Testis (tissue), 3 donors: ENCODE results near the gene PMVK. TPM values are rescaled to one million over a fixed set of nuclear protein-coding genes. Genes with fewer than 3 reads are reported as not detected.
A peak's percentile ranks its signal among the peaks of the same experiment; 100 is the strongest.

Experiments
- DNase-seq: peaks from one replicate; pipeline ENCODE4 v3.0.0-alpha.2; 2019
- H3K27ac ChIP-seq, 2 donors: fragments of 200-600 bp; sonication (generic); one replicate each; pipeline ENCODE4 v1.5.1; 2019
- H3K27me3 ChIP-seq: fragments of 200-600 bp; sonication (generic); one replicate; pipeline ENCODE4 v1.5.1; 2019
- H3K36me3 ChIP-seq: fragments of 200-600 bp; sonication (generic); one replicate; pipeline ENCODE4 v1.5.1; 2017; ENCODE audit warnings: low read depth; ENCODE audit errors: missing control alignments
- H3K4me1 ChIP-seq: fragments of 200-600 bp; sonication (generic); one replicate; pipeline ENCODE4 v1.5.1; 2019
- H3K4me3 ChIP-seq, 2 donors: fragments of 200-600 bp; sonication (generic); one replicate each; pipeline ENCODE4 v1.5.1; 2017 to 2019
- H3K9me3 ChIP-seq: fragments of 200-600 bp; sonication (generic); one replicate; pipeline ENCODE4 v1.5.1; 2017
- POLR2A ChIP-seq: fragments of 450-650 bp; IDR thresholded peaks from one replicate; pipeline ENCODE4 v1.6.1; 2017; ENCODE audit warnings: antibody characterized with exemption, mild to moderate bottlenecking, moderate library complexity
- WGBS, 2 donors: methylation state at CpG; one replicate each; pipeline ENCODE4 v1.1.5; 2018; 5-methylcytosine and 5-hydroxymethylcytosine counted together
- intact Hi-C: fragments of 100-400 bp; cut with DNase I; formaldehyde crosslinking; loops from one replicate; pipeline ENCODE4 v1.15.1; 2023; ENCODE audit warnings: low total_unique reads
- polyA plus RNA-seq: library from polyadenylated mRNA; stranded (reverse); fragments of 350-450 nt; fragmentation: Illumina TruSeq; extraction: RNeasy Lipid Tissue Mini Kit (QIAGEN cat#74804); gene quantifications from one replicate; pipeline ENCODE4 v1.2.3, GENCODE V29; 2014; ENCODE audit warnings: low read depth, low replicate concordance; ENCODE audit not compliant: insufficient read depth
- total RNA-seq, 2 donors: library from RNA; depleted of rRNA; stranded (reverse); fragments of >200 nt; gene quantifications; one replicate each; pipeline ENCODE4 v1.2.3, GENCODE V29; 2016
- TF ChIP-seq, protein P1 (sequence below), 3 experiments: fragments of 450-650 bp in 2 of 3; fragments of 200-600 bp in 1 of 3; sonication (generic) in 1 of 3; IDR thresholded peaks; one replicate each; pipeline ENCODE4 v1.5.1; 2016 to 2019; ENCODE audit warnings: antibody characterized with exemption in 3 of 3, mild to moderate bottlenecking in 2 of 3, moderate library complexity in 1 of 3

Gene PMVK
- total and polyA plus RNA-seq, 3 donors from 2014 or later: 21.1 to 44.6 (median 27.7) TPM

DNA sequence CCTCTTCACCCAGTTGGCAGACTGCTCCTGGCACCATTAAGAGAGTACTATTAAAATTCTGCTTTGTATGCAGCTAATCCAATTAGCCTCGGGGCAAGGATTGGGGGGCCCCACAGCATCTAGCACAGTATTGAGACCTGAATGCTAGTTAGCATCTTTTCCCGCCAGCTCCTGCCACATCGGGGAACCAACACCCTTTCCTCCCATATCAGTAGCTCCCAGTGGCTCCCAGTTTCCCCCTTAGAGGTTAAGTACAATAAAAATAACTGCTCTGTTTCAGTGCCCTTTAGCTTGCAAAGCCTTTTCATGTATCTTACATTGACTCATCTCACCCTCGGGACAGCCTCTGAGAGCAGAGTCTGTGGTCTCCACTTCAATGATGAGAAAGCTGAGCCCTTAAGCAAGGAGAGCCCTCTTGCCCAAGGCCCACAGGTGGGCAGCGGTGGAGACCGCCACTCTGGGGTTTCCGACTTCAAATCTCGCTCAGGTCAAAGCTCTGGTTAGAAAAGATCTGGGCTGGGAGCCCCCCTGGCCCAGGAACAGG is 4.2 kb upstream of the PMVK start:
- TF ChIP-seq POLR2A: no peak
- TF ChIP-seq, protein P1, sequence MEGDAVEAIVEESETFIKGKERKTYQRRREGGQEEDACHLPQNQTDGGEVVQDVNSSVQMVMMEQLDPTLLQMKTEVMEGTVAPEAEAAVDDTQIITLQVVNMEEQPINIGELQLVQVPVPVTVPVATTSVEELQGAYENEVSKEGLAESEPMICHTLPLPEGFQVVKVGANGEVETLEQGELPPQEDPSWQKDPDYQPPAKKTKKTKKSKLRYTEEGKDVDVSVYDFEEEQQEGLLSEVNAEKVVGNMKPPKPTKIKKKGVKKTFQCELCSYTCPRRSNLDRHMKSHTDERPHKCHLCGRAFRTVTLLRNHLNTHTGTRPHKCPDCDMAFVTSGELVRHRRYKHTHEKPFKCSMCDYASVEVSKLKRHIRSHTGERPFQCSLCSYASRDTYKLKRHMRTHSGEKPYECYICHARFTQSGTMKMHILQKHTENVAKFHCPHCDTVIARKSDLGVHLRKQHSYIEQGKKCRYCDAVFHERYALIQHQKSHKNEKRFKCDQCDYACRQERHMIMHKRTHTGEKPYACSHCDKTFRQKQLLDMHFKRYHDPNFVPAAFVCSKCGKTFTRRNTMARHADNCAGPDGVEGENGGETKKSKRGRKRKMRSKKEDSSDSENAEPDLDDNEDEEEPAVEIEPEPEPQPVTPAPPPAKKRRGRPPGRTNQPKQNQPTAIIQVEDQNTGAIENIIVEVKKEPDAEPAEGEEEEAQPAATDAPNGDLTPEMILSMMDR (IDR thresholded peaks at IDR 0.05): no peak
- WGBS, 2 donors: 67 to 69% methylated on average over 8 of the region's 8 CpGs
- Histone ChIP-seq H3K4me1 (peaks cover 60% of the 10 kb centered on the region), H3K4me3 (no peak overlapping the region), H3K27ac (peak overlapping the region; percentile 20 to 64), H3K9me3 (no peaks in the 10 kb centered on the region), H3K27me3 (no peaks in the 10 kb centered on the region), H3K36me3 (no peaks in the 10 kb centered on the region)
- DNase-seq: no peak
- intact Hi-C loops: no loop called here

DNA sequence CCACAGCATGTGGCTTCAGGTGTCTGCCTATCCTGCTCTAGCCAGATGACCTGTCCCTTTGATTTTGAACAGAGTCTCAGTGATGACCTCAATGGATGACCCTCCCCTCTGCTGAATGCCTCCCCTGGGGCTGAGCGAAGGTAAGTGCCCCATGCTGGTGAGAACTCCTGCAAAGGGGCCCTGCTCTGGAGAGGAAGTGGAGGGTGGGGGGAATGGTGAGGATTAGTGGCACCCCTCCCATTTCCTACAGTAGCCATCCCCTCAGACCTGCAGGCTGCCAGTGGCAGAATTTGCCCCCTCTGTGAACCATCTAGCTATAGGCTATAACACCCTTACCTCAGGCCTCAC is 3.7 kb upstream of the PMVK start:
- Histone ChIP-seq H3K4me3 (no peak overlapping the region), H3K9me3 (no peaks in the 10 kb centered on the region), H3K4me1 (peaks cover 60% of the 10 kb centered on the region), H3K36me3 (no peaks in the 10 kb centered on the region), H3K27me3 (no peaks in the 10 kb centered on the region), H3K27ac (peak overlapping the region in 1 of 2 donors; percentile 20)
- intact Hi-C loops: no loop called here
- TF ChIP-seq, protein P1 (IDR thresholded peaks at IDR 0.05): no peak
- TF ChIP-seq POLR2A: no peak
- no peak for DNase-seq
- WGBS, 2 donors: 79 to 86% methylated on average over 1 of the region's 1 CpG

GRCh38 chr1:154938604-154939399 is 2.3 kb upstream of the PMVK start:
- TF ChIP-seq, protein P1 (IDR thresholded peaks at IDR 0.05): no peak
- intact Hi-C loops: no loop called here
- 86 to 88% methylated on average over 7 of the region's 7 CpGs for WGBS, 2 donors
- Histone ChIP-seq H3K36me3 (no peaks in the 10 kb centered on the region), H3K4me3 (no peak overlapping the region), H3K9me3 (no peaks in the 10 kb centered on the region), H3K27me3 (no peaks in the 10 kb centered on the region), H3K27ac (peak overlapping the region; percentile 98 to 99), H3K4me1 (peaks cover 47% of the 10 kb centered on the region)
- DNase-seq: peak; percentile 70

DNA sequence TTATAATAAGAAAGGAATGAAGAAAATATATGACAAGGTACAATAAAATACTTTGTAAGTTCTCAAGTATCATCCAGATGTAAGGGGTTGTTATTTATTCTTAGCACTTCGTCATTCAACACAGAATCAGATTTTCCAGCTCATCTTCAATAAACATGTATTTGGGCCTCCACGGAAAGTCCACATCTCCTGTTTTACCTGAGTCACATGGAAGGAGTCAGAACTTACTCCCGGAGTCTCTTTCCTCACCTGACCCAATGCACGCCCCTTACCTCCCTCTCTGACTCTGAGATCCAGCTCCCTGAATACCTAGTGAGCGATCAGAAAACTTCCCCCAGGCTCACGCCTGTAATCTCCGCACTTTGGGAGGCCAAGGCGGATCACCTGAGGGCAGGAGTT is 1.5 kb upstream of the PMVK start:
- Histone ChIP-seq H3K4me3 (no peak overlapping the region), H3K36me3 (no peaks in the 10 kb centered on the region), H3K27me3 (no peaks in the 10 kb centered on the region), H3K27ac (peak overlapping the region; percentile 98 to 99), H3K9me3 (no peaks in the 10 kb centered on the region), H3K4me1 (peaks cover 42% of the 10 kb centered on the region)
- intact Hi-C loops: no loop called here
- DNase-seq: no peak
- WGBS, 2 donors: 63 to 66% methylated on average over 8 of the region's 8 CpGs
- TF ChIP-seq POLR2A: no peak
- TF ChIP-seq, protein P1 (IDR thresholded peaks at IDR 0.05): no peak
